RWPE2 (cell line): Measurements from ENCODE around the gene ANKLE2.

ENCODE experiments used
- ATAC-seq: fragments of 200-7000 bp; cut with Tn5 transposase; 3 replicates; pipeline ENCODE4 v1.9.1; 2021; ENCODE audit warnings: low read depth
- DNase-seq: peaks from one replicate; pipeline ENCODE4 v3.0.0-alpha.2; 2020; ENCODE audit warnings: low spot score
- H3K27ac ChIP-seq: fragments of 450-650 bp; 2 replicates; pipeline ENCODE4 v1.5.1; 2017; ENCODE audit warnings: mild to moderate bottlenecking; ENCODE audit not compliant: poor library complexity, severe bottlenecking
- H3K27me3 ChIP-seq: fragments of 250-450 bp; sonication (Bioruptor Pico); 2 replicates; pipeline ENCODE4 v1.5.1; 2021; ENCODE audit warnings: mild to moderate bottlenecking, moderate library complexity; ENCODE audit not compliant: insufficient read depth, poor library complexity, severe bottlenecking
- H3K36me3 ChIP-seq: fragments of 250-450 bp; sonication (Bioruptor Pico); 2 replicates; pipeline ENCODE4 v1.5.1; 2020; ENCODE audit warnings: low read depth, mild to moderate bottlenecking, moderate library complexity
- H3K4me1 ChIP-seq: fragments of 250-450 bp; sonication (Bioruptor Pico); 2 replicates; pipeline ENCODE4 v1.5.1; 2021; ENCODE audit warnings: mild to moderate bottlenecking, moderate library complexity; ENCODE audit not compliant: insufficient read depth, poor library complexity, severe bottlenecking
- H3K4me3 ChIP-seq: fragments of 250-450 bp; sonication (Bioruptor Pico); 2 replicates; pipeline ENCODE4 v1.5.1; 2021; ENCODE audit warnings: mild to moderate bottlenecking, moderate library complexity; ENCODE audit not compliant: severe bottlenecking
- H3K9me3 ChIP-seq: fragments of 250-450 bp; sonication (Bioruptor Pico); 2 replicates; pipeline ENCODE4 v1.5.1; 2021; ENCODE audit warnings: mild to moderate bottlenecking, moderate library complexity; ENCODE audit not compliant: severe bottlenecking
- TF ChIP-seq, protein P1 (sequence below): fragments of 450-650 bp; IDR thresholded peaks from one replicate; pipeline ENCODE4 v1.5.1; 2017; ENCODE audit warnings: mild to moderate bottlenecking, moderate library complexity; ENCODE audit not compliant: poor library complexity, severe bottlenecking

ANKLE2 gene

GRCh38 chr12:132708150-132708549, 53.5 kb downstream of the ANKLE2 start:
- peaks cover 3% of the 10 kb centered on the region; the same call in 1 of the 2 replicates for H3K36me3 ChIP-seq
- DNase-seq (no peak), ATAC-seq (no peak)
- H3K4me1 ChIP-seq, result peaks cover 9% of the 10 kb centered on the region
- no peaks in the 10 kb centered on the region for H3K9me3 ChIP-seq
- no peak overlapping the region for H3K27ac ChIP-seq
- H3K4me3 ChIP-seq, result no peak overlapping the region
- TF ChIP-seq, protein P1, sequence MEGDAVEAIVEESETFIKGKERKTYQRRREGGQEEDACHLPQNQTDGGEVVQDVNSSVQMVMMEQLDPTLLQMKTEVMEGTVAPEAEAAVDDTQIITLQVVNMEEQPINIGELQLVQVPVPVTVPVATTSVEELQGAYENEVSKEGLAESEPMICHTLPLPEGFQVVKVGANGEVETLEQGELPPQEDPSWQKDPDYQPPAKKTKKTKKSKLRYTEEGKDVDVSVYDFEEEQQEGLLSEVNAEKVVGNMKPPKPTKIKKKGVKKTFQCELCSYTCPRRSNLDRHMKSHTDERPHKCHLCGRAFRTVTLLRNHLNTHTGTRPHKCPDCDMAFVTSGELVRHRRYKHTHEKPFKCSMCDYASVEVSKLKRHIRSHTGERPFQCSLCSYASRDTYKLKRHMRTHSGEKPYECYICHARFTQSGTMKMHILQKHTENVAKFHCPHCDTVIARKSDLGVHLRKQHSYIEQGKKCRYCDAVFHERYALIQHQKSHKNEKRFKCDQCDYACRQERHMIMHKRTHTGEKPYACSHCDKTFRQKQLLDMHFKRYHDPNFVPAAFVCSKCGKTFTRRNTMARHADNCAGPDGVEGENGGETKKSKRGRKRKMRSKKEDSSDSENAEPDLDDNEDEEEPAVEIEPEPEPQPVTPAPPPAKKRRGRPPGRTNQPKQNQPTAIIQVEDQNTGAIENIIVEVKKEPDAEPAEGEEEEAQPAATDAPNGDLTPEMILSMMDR, result no peak
- H3K27me3 ChIP-seq, result no peaks in the 10 kb centered on the region

DNA sequence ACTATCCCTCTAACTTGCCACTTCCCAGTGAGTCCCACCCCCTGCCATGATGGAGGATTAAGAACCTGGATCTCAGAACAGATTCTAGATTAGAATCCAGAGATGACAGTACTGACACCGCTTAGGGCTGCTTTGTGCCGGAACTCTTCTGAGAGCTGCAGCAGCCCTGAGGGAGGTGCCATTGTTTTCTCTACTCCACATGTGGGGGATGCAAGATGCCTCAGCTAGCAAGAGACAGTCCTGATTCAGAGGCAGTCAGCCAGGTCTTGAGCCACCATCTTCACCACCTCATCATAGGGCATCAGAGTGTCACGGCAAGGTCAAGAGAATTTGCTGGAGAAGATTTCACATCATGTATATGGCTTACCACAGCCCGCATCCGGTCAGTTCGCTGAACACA, 54.4 kb downstream of the ANKLE2 start:
- DNase-seq, result no peak
- Histone ChIP-seq H3K4me3 (no peak overlapping the region), H3K36me3 (peaks cover 3% of the 10 kb centered on the region; the same call in 1 of the 2 replicates), H3K27me3 (no peaks in the 10 kb centered on the region), H3K4me1 (peaks cover 7% of the 10 kb centered on the region), H3K9me3 (no peaks in the 10 kb centered on the region), H3K27ac (no peak overlapping the region)
- ATAC-seq, result no peak
- TF ChIP-seq, protein P1, result no peak

- Histone ChIP-seq H3K36me3 (peaks cover 18% of the 10 kb centered on the region), H3K4me1 (no peaks in the 10 kb centered on the region), H3K4me3 (no peak overlapping the region), H3K9me3 (no peaks in the 10 kb centered on the region), H3K27me3 (no peaks in the 10 kb centered on the region), H3K27ac (no peak overlapping the region)
- DNase-seq, result no peak
- TF ChIP-seq, protein P1, result no peak
- no peak for ATAC-seq
These were observed 58.0 kb downstream of the ANKLE2 start for GRCh38 chr12:132703641-132704040.

DNA sequence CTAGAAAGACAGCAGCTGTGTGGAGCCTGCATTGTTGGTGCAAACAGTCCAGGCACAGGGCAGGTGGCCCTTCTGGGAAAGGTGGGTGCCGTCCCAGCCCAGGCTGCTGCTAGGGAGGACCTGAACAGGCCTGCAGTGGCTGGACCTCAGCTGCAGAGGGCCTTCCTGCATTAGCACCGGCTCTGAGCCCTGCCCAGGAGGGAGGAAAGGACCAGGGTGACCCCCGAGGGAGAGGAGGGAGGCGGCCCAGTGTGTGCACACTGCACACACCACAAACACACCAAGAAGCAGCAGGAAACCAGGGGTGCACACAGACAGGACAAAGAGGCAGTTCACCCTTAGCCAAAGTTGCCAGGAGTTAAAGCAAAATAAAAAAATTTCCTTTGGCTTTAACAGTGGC, 59.0 kb downstream of the ANKLE2 start:
- no peaks in the 10 kb centered on the region for H3K4me1 ChIP-seq
- ATAC-seq (no peak), DNase-seq (no peak)
- TF ChIP-seq, protein P1, result no peak
- no peak overlapping the region for H3K27ac ChIP-seq
- H3K36me3 ChIP-seq, result peaks cover 26% of the 10 kb centered on the region
- no peaks in the 10 kb centered on the region for H3K9me3 ChIP-seq
- no peak overlapping the region for H3K4me3 ChIP-seq
- H3K27me3 ChIP-seq, result no peaks in the 10 kb centered on the region

GRCh38 chr12:132700212-132700822, 61.3 kb downstream of the ANKLE2 start:
- TF ChIP-seq, protein P1, result no peak
- DNase-seq (no peak), ATAC-seq (no peak)
- Histone ChIP-seq H3K36me3 (peaks cover 41% of the 10 kb centered on the region), H3K27me3 (no peaks in the 10 kb centered on the region), H3K4me3 (no peak overlapping the region), H3K27ac (no peak overlapping the region), H3K9me3 (no peaks in the 10 kb centered on the region), H3K4me1 (no peaks in the 10 kb centered on the region)
